AG04449 (cell line): Measurements from ENCODE around the gene SH2B2.

Source experiments
- CTCF ChIA-PET: fragments of 350-600 bp; formaldehyde crosslinking; extraction: SDS; loops from one replicate; lab custom pipeline; 2021; ENCODE audit warnings: antibody characterized with exemption; lab: Yijun Ruan, JAX
- POLR2A ChIA-PET: fragments of 400-600, 350-600 bp; formaldehyde crosslinking; extraction: SDS; loops from one replicate; lab custom pipeline; 2020; ENCODE audit warnings: antibody characterized with exemption, inconsistent platforms; lab: Yijun Ruan, JAX
- DNase-seq: peaks from one replicate; pipeline ENCODE4 v3.0.0-alpha.2; 2010; ENCODE audit warnings: low read depth, low spot score
- H3K4me3 ChIP-seq: 2 replicates; pipeline ENCODE4 v1.5.1; 2011; ENCODE audit warnings: low read depth, mild to moderate bottlenecking, control low read depth, low read length
- TF ChIP-seq, protein P1 (sequence below): IDR thresholded peaks from one replicate; pipeline ENCODE4 v1.5.1; 2011; ENCODE audit warnings: mild to moderate bottlenecking, moderate library complexity, low read length, control low read depth, inconsistent platforms; ENCODE audit not compliant: insufficient read depth; ENCODE audit errors: missing control alignments

Gene SH2B2

DNA sequence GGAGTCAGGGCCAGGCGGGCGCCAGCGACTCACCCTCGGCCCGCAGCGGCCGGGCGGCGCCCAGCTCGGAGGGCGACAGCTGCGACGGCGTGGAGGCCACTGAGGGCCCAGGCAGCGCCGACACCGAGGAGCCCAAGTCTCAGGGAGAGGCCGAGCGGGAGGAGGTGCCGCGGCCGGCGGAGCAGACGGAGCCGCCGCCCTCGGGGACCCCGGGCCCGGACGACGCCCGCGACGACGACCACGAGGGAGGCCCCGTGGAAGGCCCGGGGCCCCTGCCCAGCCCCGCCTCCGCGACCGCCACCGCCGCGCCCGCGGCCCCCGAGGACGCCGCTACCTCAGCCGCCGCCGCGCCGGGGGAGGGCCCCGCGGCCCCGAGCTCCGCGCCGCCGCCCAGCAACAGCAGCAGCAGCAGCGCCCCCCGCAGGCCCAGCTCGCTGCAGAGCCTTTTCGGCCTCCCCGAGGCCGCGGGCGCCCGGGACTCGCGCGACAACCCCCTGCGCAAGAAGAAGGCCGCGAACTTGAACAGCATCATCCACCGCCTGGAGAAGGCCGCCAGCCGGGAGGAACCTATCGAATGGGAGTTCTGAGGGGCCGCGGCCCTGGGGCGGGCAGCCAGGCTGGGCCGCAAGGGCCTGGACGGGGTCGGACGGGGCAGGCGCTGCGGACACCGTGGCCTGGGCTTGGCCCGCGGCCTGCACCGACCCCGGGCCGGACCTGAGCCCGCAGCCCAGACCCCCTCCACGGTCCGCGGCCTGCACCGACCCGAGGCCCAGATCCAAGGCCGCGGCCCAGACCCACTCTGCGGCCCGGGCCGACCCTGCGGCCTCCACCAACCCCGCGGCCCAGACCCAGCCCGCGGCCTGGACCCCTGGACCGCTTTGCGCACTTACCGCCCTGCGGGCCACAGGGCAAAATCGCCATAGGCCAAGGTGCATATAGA, 37.9 kb upstream of the SH2B2 start:
- TF ChIP-seq, protein P1, sequence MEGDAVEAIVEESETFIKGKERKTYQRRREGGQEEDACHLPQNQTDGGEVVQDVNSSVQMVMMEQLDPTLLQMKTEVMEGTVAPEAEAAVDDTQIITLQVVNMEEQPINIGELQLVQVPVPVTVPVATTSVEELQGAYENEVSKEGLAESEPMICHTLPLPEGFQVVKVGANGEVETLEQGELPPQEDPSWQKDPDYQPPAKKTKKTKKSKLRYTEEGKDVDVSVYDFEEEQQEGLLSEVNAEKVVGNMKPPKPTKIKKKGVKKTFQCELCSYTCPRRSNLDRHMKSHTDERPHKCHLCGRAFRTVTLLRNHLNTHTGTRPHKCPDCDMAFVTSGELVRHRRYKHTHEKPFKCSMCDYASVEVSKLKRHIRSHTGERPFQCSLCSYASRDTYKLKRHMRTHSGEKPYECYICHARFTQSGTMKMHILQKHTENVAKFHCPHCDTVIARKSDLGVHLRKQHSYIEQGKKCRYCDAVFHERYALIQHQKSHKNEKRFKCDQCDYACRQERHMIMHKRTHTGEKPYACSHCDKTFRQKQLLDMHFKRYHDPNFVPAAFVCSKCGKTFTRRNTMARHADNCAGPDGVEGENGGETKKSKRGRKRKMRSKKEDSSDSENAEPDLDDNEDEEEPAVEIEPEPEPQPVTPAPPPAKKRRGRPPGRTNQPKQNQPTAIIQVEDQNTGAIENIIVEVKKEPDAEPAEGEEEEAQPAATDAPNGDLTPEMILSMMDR: no peak
- no peak overlapping the region for H3K4me3 ChIP-seq
- DNase-seq: no peak
- POLR2A ChIA-PET: no interaction called here
- CTCF ChIA-PET: interaction anchor here (1.2 kb wide), 1 partner anchor 12 kb away, joined by 6 read pairs; no protein-coding TSS in a partner anchor

DNA sequence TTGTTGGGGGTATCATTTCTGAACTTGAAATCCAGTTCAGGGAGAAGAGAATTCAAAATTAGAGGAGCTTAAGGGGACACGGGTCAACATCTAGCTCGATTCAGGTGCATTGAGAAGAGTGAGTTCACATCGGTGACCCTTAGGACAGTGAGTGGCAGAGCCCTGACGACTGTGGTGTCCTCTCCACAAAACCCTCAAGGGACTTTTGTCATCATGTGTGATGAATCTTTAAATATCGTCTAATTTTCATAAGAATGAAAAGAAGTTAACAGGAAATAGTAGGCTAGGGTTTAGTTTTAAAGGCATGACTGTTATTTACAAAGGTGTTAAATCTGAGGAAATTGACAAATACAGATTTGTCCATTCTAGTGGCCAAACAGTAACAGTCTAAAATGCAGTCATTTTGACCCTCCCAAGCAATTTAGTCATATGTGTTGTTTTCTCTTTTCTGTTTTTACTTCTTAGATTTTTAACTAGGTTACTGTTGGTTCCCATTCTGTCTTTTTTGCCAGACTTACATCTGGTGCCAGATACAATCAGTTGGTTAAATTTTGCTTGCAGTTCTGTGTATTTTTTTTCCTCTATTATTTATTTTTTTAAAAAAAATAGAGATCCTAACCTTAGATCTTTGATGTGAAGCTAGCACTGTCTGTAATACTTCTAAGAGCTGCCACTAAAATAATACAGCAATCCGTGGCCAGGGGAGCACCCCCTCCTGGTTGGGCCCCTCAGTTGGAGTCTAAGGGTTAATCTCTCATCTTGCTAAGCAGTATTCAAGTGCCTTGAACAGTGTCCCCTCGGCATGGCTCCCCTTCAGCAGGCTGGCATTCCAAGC, 34.9 kb upstream of the SH2B2 start:
- TF ChIP-seq, protein P1: no peak
- CTCF ChIA-PET: interaction anchor here (0.8 to 3.3 kb wide), 4 partner anchors 11 to 708 kb away, joined by 3 to 17 read pairs (median 3); no protein-coding TSS in a partner anchor
- DNase-seq: no peak
- no peak overlapping the region for H3K4me3 ChIP-seq
- POLR2A ChIA-PET: no interaction called here

DNA sequence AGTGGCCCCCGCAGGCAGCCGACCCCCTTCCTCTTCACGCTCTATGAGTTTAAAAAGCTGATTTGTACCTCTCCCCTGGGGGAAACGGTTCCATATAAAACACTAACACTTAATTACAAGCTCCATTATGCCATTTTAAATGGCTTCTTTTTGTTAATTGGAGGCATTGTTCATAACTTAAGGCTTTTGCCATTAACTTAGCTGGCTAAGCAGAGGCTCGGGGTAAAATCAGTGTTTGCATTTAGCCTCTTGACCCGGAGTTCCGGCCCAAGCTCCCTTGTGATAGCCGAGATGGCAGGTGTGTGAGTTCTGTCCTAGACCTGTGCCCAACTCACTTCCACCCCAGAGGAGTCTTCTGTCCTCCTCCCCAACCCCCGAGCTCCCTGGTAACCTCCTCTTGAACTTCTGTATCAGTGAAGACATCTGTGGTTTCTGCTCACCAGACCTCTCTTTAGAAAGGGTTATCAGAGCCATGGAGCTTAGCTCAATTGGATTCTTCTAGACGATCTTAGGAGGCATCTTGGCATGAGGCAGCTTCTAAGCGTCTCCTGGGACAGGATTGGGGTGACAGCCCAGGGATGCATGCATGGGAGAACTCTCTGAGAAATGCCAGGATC, 34.2 kb upstream of the SH2B2 start:
- TF ChIP-seq, protein P1: no peak
- DNase-seq: no peak
- ChIA-PET POLR2A (no interaction called here), CTCF (interaction anchor here (0.5 to 3.3 kb wide), 6 partner anchors 12 to 709 kb away, joined by 3 to 17 read pairs (median 3); no protein-coding TSS in a partner anchor)
- H3K4me3 ChIP-seq: no peak overlapping the region

DNA sequence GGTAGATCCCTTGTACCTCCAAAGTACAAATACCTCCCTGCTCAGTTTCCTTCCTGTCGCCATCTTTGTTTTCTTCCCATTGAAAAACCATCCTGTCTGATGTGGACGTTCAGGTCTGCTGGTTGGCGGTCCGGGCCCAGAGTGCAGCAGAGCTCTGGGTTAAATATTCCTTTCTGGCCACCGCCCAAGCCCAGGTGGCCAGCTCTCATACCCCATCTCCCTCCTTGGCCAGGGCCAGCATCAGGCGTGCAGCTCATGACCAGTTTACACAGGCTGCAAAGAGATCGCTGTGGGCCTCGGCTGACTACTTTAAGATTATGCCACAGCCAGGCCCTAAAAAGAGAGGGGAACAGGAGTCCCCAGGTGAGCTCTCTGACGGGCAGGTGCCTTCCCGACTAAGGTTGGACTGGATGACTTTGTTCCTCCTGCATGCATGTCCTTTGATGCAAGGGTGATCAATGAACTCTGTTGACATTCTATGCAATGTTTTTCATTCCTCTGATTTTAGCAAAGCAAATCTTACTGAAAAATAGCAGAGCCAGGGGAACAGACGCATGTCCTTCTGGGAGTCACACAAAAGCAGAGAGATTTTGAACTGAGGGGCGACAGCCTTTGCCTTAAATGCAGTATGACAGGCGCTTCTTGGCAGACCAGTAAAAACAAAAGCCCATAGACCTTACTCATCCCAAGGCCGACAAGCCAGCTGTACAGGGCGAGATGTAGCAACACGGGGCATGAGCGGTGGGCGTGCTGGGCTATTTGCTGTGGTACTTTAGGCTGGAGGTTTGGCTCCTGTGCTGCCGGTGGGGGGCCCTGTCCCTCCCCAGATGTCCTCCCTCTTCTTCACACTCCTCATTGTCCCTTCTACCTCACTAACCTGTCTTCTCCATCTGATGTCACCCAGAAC, 33.3 kb upstream of the SH2B2 start:
- CTCF ChIA-PET: interaction anchor here (0.5 to 3.3 kb wide), 4 partner anchors 16 to 710 kb away, joined by 3 to 17 read pairs (median 3); no protein-coding TSS in a partner anchor
- DNase-seq: no peak
- TF ChIP-seq, protein P1: no peak
- no peak overlapping the region for H3K4me3 ChIP-seq
- POLR2A ChIA-PET: no interaction called here

DNA sequence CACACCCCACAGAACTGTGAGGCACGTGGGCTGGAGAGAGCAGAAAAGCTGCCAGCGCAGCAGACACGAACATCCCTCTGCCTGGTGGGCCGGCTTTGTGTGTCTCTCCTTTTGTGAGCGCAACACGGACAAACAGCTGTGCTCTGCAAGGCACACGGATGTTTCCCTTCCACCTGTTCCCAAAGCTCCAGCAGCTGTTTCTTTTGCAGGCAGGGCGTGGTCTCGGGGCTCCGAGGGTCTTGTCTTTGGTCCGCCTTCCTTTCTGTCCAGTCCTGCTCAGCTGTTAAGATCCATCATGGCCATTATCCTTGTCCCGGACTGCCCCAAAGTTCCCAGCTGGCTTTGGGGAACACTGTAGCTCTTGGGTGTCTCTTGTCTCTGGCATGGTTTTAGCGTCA, 32.7 kb upstream of the SH2B2 start:
- POLR2A ChIA-PET: no interaction called here
- H3K4me3 ChIP-seq: no peak overlapping the region
- TF ChIP-seq, protein P1: no peak
- no peak for DNase-seq
- CTCF ChIA-PET: interaction anchor here (3.3 kb wide), 1 partner anchor 17 kb away, joined by 17 read pairs; no protein-coding TSS in a partner anchor
